ENCODE results near the gene ZBED1.

- TF ChIP-seq CTCF (IDR thresholded peaks at IDR 0.05) (no peak), POLR2A (IDR thresholded peaks at IDR 0.05) (no peak)
Measured at GRCh38 chrX:2487366-2487765, 13.4 kb downstream of the ZBED1 start.

Data from lower leg skin (tissue), 3 donors.